ENCODE data around the gene GPX6.
"Not testable (repeated sequence)": the region's sequence is repeated elsewhere in the genome, so short reads cannot be mapped to it uniquely, and the experiment has no call there.

GPX6 gene

GRCh38 chr6:28515676-28516075 is at the start of gene GPX6:
GPX6 (minus strand) TSS chr6:28515793; CDS start chr6:28515743, 50 bp downstream.
- DNase-seq (ENCODE audit: extremely low read depth in 1 of 2, low read depth in 1 of 2): no peak

- no peak for DNase-seq (ENCODE audit: extremely low read depth in 1 of 2, low read depth in 1 of 2)
Measured at GRCh38 chr6:28563430-28564095, 48.0 kb upstream of the GPX6 start.

- DNase-seq (ENCODE audit: extremely low read depth in 1 of 2, low read depth in 1 of 2): no peak
Measured at GRCh38 chr6:28558629-28559028, 43.0 kb upstream of the GPX6 start.

GRCh38 chr6:28555136-28555535 is 39.5 kb upstream of the GPX6 start:
- no peak for DNase-seq (ENCODE audit: extremely low read depth in 1 of 2, low read depth in 1 of 2)

- no peak for DNase-seq (ENCODE audit: extremely low read depth in 1 of 2, low read depth in 1 of 2)
Measured at GRCh38 chr6:28553986-28554881, 38.6 kb upstream of the GPX6 start.

GRCh38 chr6:28553384-28553985 is 37.9 kb upstream of the GPX6 start:
- no peak for DNase-seq (ENCODE audit: extremely low read depth in 1 of 2, low read depth in 1 of 2)

- DNase-seq (ENCODE audit: extremely low read depth in 1 of 2, low read depth in 1 of 2): no peak
Measured at GRCh38 chr6:28551891-28552666, 36.5 kb upstream of the GPX6 start.

- not testable (repeated sequence) for DNase-seq (ENCODE audit: extremely low read depth in 1 of 2, low read depth in 1 of 2)
Measured at GRCh38 chr6:28547003-28547402, 31.4 kb upstream of the GPX6 start.

GRCh38 chr6:28545955-28546354 is 30.4 kb upstream of the GPX6 start:
- no peak for DNase-seq (ENCODE audit: extremely low read depth in 1 of 2, low read depth in 1 of 2)

- DNase-seq (ENCODE audit: extremely low read depth in 1 of 2, low read depth in 1 of 2): no peak
Measured at GRCh38 chr6:28543651-28544610, 28.3 kb upstream of the GPX6 start.

GRCh38 chr6:28542440-28543296 is 27.1 kb upstream of the GPX6 start:
- peak in 1 of 2 donors; percentile 47 for DNase-seq (ENCODE audit: extremely low read depth in 1 of 2, low read depth in 1 of 2)

- DNase-seq (ENCODE audit: extremely low read depth in 1 of 2, low read depth in 1 of 2): no peak
Measured at GRCh38 chr6:28541996-28542395, 26.4 kb upstream of the GPX6 start.

GRCh38 chr6:28537509-28538140 is 22.0 kb upstream of the GPX6 start:
- DNase-seq (ENCODE audit: extremely low read depth in 1 of 2, low read depth in 1 of 2): no peak

GRCh38 chr6:28537065-28537464 is 21.5 kb upstream of the GPX6 start:
- DNase-seq (ENCODE audit: extremely low read depth in 1 of 2, low read depth in 1 of 2): no peak

- no peak for DNase-seq (ENCODE audit: extremely low read depth in 1 of 2, low read depth in 1 of 2)
Measured at GRCh38 chr6:28534875-28535274, 19.3 kb upstream of the GPX6 start.

- no peak for DNase-seq (ENCODE audit: extremely low read depth in 1 of 2, low read depth in 1 of 2)
Measured at GRCh38 chr6:28534306-28534705, 18.7 kb upstream of the GPX6 start.

GRCh38 chr6:28531479-28532128 is 16.0 kb upstream of the GPX6 start:
- DNase-seq (ENCODE audit: extremely low read depth in 1 of 2, low read depth in 1 of 2): no peak

GRCh38 chr6:28530777-28531176 is 15.2 kb upstream of the GPX6 start:
- no peak for DNase-seq (ENCODE audit: extremely low read depth in 1 of 2, low read depth in 1 of 2)
